Panc1 (cell line): Measurements from ENCODE around the gene CASP4. TPM values are rescaled to one million over a fixed set of nuclear protein-coding genes. Genes with fewer than 3 reads are reported as not detected.

Experiments used
- ATAC-seq: fragments of 200-7000 bp; cut with Tn5 transposase; 2 replicates; pipeline ENCODE4 v1.9.1; 2020; ENCODE audit warnings: mild to moderate bottlenecking, moderate library complexity
- BruUV-seq: library from RNA; stranded (reverse); fragments of 400-500 nt; replicated peaks from 2 replicates; lab custom pipeline; 2021; lab: Mats Ljungman, UMichigan
- CTCF ChIA-PET: fragments of 300-600 bp; sonication (Branson Sonifier 250); formaldehyde crosslinking; loops from one replicate; lab custom pipeline; 2022; ENCODE audit warnings: antibody characterized with exemption; lab: Charles Lee
- POLR2A ChIA-PET: fragments of 300-600 bp; sonication (Branson Sonifier 250); formaldehyde crosslinking; loops from one replicate; lab custom pipeline; 2022; ENCODE audit warnings: antibody characterized with exemption; lab: Charles Lee
- DNase-seq: peaks from one replicate; pipeline ENCODE4 v3.0.0-alpha.2; 2010; ENCODE audit warnings: low read depth, low spot score
- H3K27ac ChIP-seq: 2 replicates; pipeline ENCODE4 v1.5.1; 2011; ENCODE audit warnings: mild to moderate bottlenecking, low read length, inconsistent platforms
- H3K27me3 ChIP-seq: fragments of 200-500 bp; sonication (Bioruptor generic); 2 replicates; pipeline ENCODE4 v1.6.0; 2014; ENCODE audit warnings: low read length, inconsistent platforms; ENCODE audit not compliant: control insufficient read depth, insufficient read depth
- H3K36me3 ChIP-seq: fragments of 200-500 bp; sonication (Bioruptor generic); 2 replicates; pipeline ENCODE4 v1.5.1; 2014; ENCODE audit warnings: inconsistent platforms, mild to moderate bottlenecking, low read length, moderate library complexity; ENCODE audit not compliant: control insufficient read depth, insufficient read depth
- H3K4me1 ChIP-seq: 2 replicates; pipeline ENCODE4 v1.5.1; 2011; ENCODE audit warnings: inconsistent platforms, mild to moderate bottlenecking, low read length, moderate library complexity; ENCODE audit not compliant: control insufficient read depth, insufficient read depth
- H3K4me3 ChIP-seq, 2 experiments: 2 replicates each; pipeline ENCODE4 v1.5.1; 2011 to 2012; ENCODE audit warnings: low read depth in 2 of 2, low read length in 2 of 2, mild to moderate bottlenecking in 2 of 2, inconsistent platforms in 1 of 2, moderate library complexity in 1 of 2
- H3K9me3 ChIP-seq: fragments of 200-500 bp; sonication (Bioruptor generic); 2 replicates; pipeline ENCODE4 v1.5.1; 2014; ENCODE audit warnings: low read depth, mild to moderate bottlenecking, inconsistent platforms, low read length, moderate library complexity; ENCODE audit not compliant: control insufficient read depth, insufficient read depth
- CTCF ChIP-seq: fragments of 450-650 bp; IDR thresholded peaks from 2 replicates; pipeline ENCODE4 v1.5.1; 2017; ENCODE audit warnings: mild to moderate bottlenecking
- REST ChIP-seq, 2 experiments: IDR thresholded peaks; 2 replicates each; pipeline ENCODE4 v1.6.1; 2011 to 2012; ENCODE audit warnings: low read depth in 2 of 2, control low read depth in 1 of 2, low read length in 1 of 2, mild to moderate bottlenecking in 1 of 2, moderate library complexity in 1 of 2; ENCODE audit not compliant: insufficient read depth in 1 of 2
- SIN3A ChIP-seq: IDR thresholded peaks from 2 replicates; pipeline ENCODE4 v1.6.1; 2012; ENCODE audit warnings: low read depth, mild to moderate bottlenecking, low read length, moderate library complexity, borderline replicate concordance; ENCODE audit not compliant: insufficient read depth
- TCF7L2 ChIP-seq: IDR thresholded peaks from 2 replicates; pipeline ENCODE4 v1.6.1; 2011; ENCODE audit warnings: mild to moderate bottlenecking, low read depth, low read length, inconsistent platforms
- in situ Hi-C: cut with HindIII; loops from 2 replicates; pipeline ENCODE4 v1.10.0; 2016; ENCODE audit warnings: low sequenced_read_pairs, low pct_unique_long_range_greater_than_20kb
- intact Hi-C: fragments of 100-400 bp; cut with micrococcal nuclease; formaldehyde crosslinking; loops from one replicate; pipeline ENCODE4 v1.10.0; 2022; ENCODE audit not compliant: unreplicated experiment
- total RNA-seq: library from RNA; stranded (reverse); gene quantifications from one replicate; pipeline ENCODE4 v1.2.1, GENCODE V29; 2021; ENCODE audit not compliant: unreplicated experiment

Gene CASP4
- total RNA-seq, 1 experiment from 2014 or later = 25.8 TPM

GRCh38 chr11:104905271-104905670 lies 63.1 kb downstream of the CASP4 start:
- Histone ChIP-seq H3K27ac (no peak overlapping the region), H3K27me3 (no peaks in the 10 kb centered on the region), H3K36me3 (no peaks in the 10 kb centered on the region), H3K4me1 (no peaks in the 10 kb centered on the region), H3K4me3 (no peak overlapping the region), H3K9me3 (no peaks in the 10 kb centered on the region)
- ChIA-PET POLR2A (no interaction called here), CTCF (no interaction called here)
- in situ Hi-C loops (no loop called here), intact Hi-C loops (no loop called here)
- no TSS peak for BruUV-seq
- TF ChIP-seq CTCF (peak; percentile 47), REST (IDR thresholded peaks at IDR 0.05; ENCODE audit: insufficient read depth in 1 of 2, low read depth in 2 of 2, low read length in 1 of 2) (no peak)
- no peak for ATAC-seq
- DNase-seq = no peak

GRCh38 chr11:104899226-104899625 lies 69.1 kb downstream of the CASP4 start:
- no peaks in the 10 kb centered on the region for H3K4me1 ChIP-seq
- in situ Hi-C loops (no loop called here), intact Hi-C loops (no loop called here)
- DNase-seq (no peak), ATAC-seq (no peak)
- no peak overlapping the region for H3K27ac ChIP-seq
- no peaks in the 10 kb centered on the region for H3K9me3 ChIP-seq
- H3K4me3 ChIP-seq = no peak overlapping the region
- BruUV-seq = no TSS peak
- H3K27me3 ChIP-seq = no peaks in the 10 kb centered on the region
- no peak for TF ChIP-seq REST (IDR thresholded peaks at IDR 0.05; ENCODE audit: insufficient read depth in 1 of 2, low read depth in 2 of 2, low read length in 1 of 2)
- TF ChIP-seq TCF7L2 = no peak
- no peak for TF ChIP-seq SIN3A
- TF ChIP-seq CTCF = no peak
- CTCF ChIA-PET = no interaction called here
- POLR2A ChIA-PET = no interaction called here
- H3K36me3 ChIP-seq = no peaks in the 10 kb centered on the region
